ENCODE measurements around the gene GPC3.

The GPC3 gene

GRCh38 chrX:133985164-133985966 lies at the start of gene GPC3:
Gene GPC3 (minus strand): TSS chrX:133985594.
- no peaks in the 10 kb centered on the region for H3K27me3 ChIP-seq (ENCODE audit: insufficient read depth, poor library complexity, severe bottlenecking)
- no peak for TF ChIP-seq CTCF (IDR thresholded peaks at IDR 0.05; ENCODE audit: poor library complexity, severe bottlenecking)
- H3K27ac ChIP-seq (ENCODE audit: poor library complexity, severe bottlenecking), result no peak within 1 kb of the TSS
- peak; percentile 92 for ATAC-seq (ENCODE audit: low read depth)
- no peaks in the 10 kb centered on the region for H3K4me1 ChIP-seq (ENCODE audit: insufficient read depth, poor library complexity, severe bottlenecking)
- no peaks in the 10 kb centered on the region for H3K9me3 ChIP-seq (ENCODE audit: severe bottlenecking)
- peak; percentile 33 for DNase-seq (ENCODE audit: low spot score)
- peak within 1 kb of the TSS; percentile 35 for H3K4me3 ChIP-seq (ENCODE audit: severe bottlenecking)
- no peaks in the 10 kb centered on the region for H3K36me3 ChIP-seq (ENCODE audit: low read depth)

GRCh38 chrX:134032441-134032840 lies 47.0 kb upstream of the GPC3 start:
- Histone ChIP-seq H3K4me1 (ENCODE audit: insufficient read depth, poor library complexity, severe bottlenecking) (no peaks in the 10 kb centered on the region), H3K27ac (ENCODE audit: poor library complexity, severe bottlenecking) (no peak overlapping the region), H3K36me3 (ENCODE audit: low read depth) (no peaks in the 10 kb centered on the region), H3K9me3 (ENCODE audit: severe bottlenecking) (no peaks in the 10 kb centered on the region), H3K27me3 (ENCODE audit: insufficient read depth, poor library complexity, severe bottlenecking) (no peaks in the 10 kb centered on the region), H3K4me3 (ENCODE audit: severe bottlenecking) (no peak overlapping the region)
- ATAC-seq (ENCODE audit: low read depth), result no peak
- no peak for TF ChIP-seq CTCF (IDR thresholded peaks at IDR 0.05; ENCODE audit: poor library complexity, severe bottlenecking)
- DNase-seq (ENCODE audit: low spot score), result no peak

- no peaks in the 10 kb centered on the region for H3K27me3 ChIP-seq (ENCODE audit: insufficient read depth, poor library complexity, severe bottlenecking)
- no peaks in the 10 kb centered on the region for H3K36me3 ChIP-seq (ENCODE audit: low read depth)
- H3K9me3 ChIP-seq (ENCODE audit: severe bottlenecking), result no peaks in the 10 kb centered on the region
- no peak overlapping the region for H3K4me3 ChIP-seq (ENCODE audit: severe bottlenecking)
- H3K27ac ChIP-seq (ENCODE audit: poor library complexity, severe bottlenecking), result no peak overlapping the region
- DNase-seq (ENCODE audit: low spot score), result no peak
- peak; percentile 31 for TF ChIP-seq CTCF (IDR thresholded peaks at IDR 0.05; ENCODE audit: poor library complexity, severe bottlenecking)
- H3K4me1 ChIP-seq (ENCODE audit: insufficient read depth, poor library complexity, severe bottlenecking), result no peaks in the 10 kb centered on the region
- ATAC-seq (ENCODE audit: low read depth), result peak; percentile 52; the same call in 2 of the 3 replicates
Measured at GRCh38 chrX:134026565-134027311, 41.3 kb upstream of the GPC3 start.

- Histone ChIP-seq H3K36me3 (ENCODE audit: low read depth) (no peaks in the 10 kb centered on the region), H3K4me1 (ENCODE audit: insufficient read depth, poor library complexity, severe bottlenecking) (no peaks in the 10 kb centered on the region), H3K27ac (ENCODE audit: poor library complexity, severe bottlenecking) (no peak overlapping the region), H3K4me3 (ENCODE audit: severe bottlenecking) (no peak overlapping the region), H3K9me3 (ENCODE audit: severe bottlenecking) (no peaks in the 10 kb centered on the region), H3K27me3 (ENCODE audit: insufficient read depth, poor library complexity, severe bottlenecking) (no peaks in the 10 kb centered on the region)
- DNase-seq (ENCODE audit: low spot score) (no peak), ATAC-seq (ENCODE audit: low read depth) (no peak)
- TF ChIP-seq CTCF (IDR thresholded peaks at IDR 0.05; ENCODE audit: poor library complexity, severe bottlenecking), result no peak
Measured at GRCh38 chrX:134025986-134026545, 40.7 kb upstream of the GPC3 start.
